Sigmoid colon (tissue), 4 donors: ENCODE measurements around the gene LIPF.

Experiments
- CTCF ChIP-seq, 4 experiments: fragments of 450-650 bp in 3 of 4; fragments of 200-600 bp in 1 of 4; IDR thresholded peaks; one replicate each; pipeline ENCODE4 v1.5.1; 2016 to 2019; ENCODE audit warnings: antibody characterized with exemption in 4 of 4, mild to moderate bottlenecking in 3 of 4, moderate library complexity in 2 of 4
- EP300 ChIP-seq, 4 donors: sonication (generic); formaldehyde crosslinking; IDR thresholded peaks; one replicate each; pipeline ENCODE4 v1.6.1; 2017; ENCODE audit warnings: antibody characterized with exemption in 4 of 4
- POLR2A ChIP-seq, 2 donors: fragments of 450-650 bp; IDR thresholded peaks; one replicate each; pipeline ENCODE4 v1.6.1; 2016; ENCODE audit warnings: antibody characterized with exemption in 2 of 2, mild to moderate bottlenecking in 2 of 2, moderate library complexity in 2 of 2
- POLR2AphosphoS5 ChIP-seq, 4 donors: sonication (generic); formaldehyde crosslinking; IDR thresholded peaks; one replicate each; pipeline ENCODE4 v1.6.1; 2017; ENCODE audit warnings: antibody characterized with exemption in 4 of 4

- TF ChIP-seq CTCF (IDR thresholded peaks at IDR 0.05) (no peak), POLR2A (IDR thresholded peaks at IDR 0.05) (no peak), POLR2AphosphoS5 (IDR thresholded peaks at IDR 0.05) (no peak), EP300 (IDR thresholded peaks at IDR 0.05) (no peak)
These were observed 2.7 kb upstream of the LIPF start for GRCh38 chr10:88661577-88661976.
